ENCODE data around the gene CARMIL1.

The CARMIL1 gene

DNA sequence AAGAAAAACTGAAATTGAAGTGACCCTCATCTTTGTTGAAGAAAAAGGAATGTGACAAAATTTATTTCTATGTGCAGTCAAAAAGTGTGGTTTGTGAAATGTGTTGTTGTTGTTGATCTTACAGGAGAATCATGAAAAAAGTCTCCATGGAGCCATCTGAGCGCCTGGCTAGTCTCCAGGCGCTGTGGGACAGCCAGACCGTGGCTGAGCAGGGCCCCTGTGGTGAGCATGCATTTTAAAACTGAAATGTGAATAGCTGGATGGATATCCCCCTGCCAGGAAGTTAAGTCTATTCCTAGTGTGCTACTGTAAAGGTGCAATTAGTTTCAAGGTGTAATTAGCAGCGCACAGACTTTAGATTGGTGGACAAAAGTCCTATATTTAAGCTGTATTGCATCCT, 170.6 kb downstream of the CARMIL1 start:
- no peak for DNase-seq

DNA sequence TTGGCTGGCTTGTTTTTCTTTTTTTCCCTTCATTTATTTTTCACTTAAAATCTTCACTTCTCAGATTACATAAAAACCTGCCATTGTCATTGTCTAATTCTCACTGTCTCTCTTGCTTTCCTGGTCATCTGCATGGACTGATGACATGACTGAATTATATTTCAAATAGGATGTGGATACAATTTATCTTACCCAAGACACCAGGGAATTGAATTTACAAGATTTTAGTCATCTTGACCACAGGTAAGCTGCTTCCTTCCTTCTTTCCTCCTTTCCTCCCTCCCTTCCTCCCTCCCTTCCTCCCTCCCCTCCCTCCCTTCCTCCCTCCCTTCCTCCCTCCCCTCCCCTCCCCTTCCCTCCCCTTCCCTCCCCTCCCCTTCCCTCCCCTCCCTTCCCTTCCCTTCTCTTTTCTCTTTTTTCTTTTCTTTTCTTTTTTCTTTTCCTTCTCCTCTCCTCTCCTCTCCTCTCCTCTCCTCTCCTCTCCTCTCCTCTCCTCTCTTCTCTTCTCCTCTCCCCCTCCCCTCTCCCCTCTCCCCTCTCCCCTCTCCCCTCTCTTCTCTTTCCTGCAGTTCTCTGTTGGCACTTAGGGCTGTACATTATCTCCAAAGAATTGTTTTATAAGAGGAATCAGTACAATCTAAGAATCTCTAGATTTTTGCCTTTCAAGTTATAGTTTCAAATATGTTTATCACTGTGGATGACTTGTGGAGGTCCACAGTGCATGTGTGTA, 171.5 kb downstream of the CARMIL1 start:
- DNase-seq = no peak

DNA sequence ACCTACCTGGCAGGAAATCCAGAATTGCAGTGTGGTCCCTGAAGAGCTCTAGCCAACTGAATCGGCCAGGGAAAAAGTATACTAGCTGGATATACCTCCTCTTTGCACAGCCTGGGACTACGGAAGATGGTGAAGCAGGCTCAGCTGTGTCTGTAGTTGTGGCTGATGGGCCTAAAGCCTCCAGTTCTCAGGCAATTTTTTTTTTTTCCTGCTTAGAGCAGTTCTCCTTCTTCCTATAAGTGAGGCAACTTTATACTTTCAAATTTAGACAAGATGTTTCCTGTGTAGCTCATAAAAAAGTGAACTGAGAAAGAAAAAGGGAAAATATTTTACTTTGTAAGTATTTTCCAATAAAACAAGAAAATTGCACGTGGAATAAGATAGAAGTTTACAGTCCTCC, 172.9 kb downstream of the CARMIL1 start:
- DNase-seq = no peak

DNA sequence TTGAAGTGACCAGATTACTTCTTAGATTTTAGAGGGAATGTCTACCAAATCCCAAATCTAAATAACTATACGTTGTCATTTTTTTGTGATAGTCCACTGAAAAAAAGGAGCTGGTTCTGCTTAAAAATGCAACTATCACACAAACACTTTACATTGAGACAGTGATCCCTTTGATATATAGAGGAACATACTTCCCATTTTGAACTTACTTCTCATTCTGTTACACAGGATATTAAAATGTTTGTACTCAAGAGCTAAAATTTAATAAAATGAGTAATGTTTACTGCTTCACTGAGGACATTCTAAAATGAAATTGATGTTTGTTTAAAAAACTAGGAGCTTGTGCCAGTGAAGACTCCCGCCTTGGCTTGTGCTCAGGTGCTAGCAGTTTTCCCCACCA, 174.1 kb downstream of the CARMIL1 start:
- DNase-seq = no peak

DNA sequence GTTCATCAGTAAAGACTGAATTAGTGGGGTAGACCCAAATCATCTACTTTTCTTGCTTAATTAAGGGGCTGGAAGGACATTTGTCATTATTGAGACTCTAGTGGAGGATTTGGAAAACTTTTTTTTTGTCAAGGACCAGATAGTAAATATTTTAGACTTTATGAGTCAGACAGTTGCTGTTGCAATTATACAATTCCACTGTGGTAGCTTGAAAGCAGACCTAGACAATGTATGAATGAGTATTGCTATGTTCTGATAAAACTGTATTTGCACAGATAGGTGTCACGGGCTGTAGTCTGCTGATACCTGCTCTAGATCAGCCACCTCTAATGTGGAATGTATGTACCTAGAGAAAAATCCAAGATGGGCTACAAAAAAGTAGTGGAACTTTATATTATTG, 175.0 kb downstream of the CARMIL1 start:
- no peak for DNase-seq

DNA sequence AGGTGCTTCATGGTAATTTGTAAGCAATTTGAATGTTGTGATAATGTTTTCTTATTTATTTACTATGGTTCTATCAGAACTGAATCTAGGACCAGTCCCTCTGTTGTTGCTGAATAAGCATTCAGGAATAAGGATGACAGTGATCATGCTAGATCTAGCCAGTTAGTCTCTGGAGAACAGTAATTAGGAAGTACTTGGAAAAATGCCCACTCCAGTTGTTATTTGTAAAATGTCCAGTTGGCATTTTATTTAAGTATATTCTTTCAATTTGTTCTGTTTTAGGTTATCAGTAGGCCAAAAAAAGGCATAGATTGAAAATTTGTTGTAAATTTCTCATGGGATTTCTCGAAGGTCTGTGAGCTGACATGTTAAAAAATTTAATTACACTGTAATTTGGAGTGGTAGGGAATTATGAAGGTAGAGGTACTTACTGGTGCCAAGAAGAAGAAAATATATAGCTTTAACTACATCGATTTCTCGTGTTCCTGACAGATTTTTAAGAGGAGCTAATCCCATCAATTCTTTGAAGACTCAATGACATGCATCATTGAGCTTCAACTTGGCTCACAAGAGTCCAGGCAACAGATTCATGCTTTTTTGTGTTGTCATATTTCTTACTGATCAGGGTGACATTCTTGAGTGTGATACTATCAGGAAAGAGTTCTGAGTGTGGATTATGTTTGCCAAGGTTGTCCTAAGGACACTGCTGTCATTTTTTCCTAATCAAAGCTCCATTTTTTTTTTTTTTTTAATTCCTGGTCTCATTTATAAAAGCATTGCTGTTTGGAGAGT, 177.3 kb downstream of the CARMIL1 start:
- DNase-seq = no peak

DNA sequence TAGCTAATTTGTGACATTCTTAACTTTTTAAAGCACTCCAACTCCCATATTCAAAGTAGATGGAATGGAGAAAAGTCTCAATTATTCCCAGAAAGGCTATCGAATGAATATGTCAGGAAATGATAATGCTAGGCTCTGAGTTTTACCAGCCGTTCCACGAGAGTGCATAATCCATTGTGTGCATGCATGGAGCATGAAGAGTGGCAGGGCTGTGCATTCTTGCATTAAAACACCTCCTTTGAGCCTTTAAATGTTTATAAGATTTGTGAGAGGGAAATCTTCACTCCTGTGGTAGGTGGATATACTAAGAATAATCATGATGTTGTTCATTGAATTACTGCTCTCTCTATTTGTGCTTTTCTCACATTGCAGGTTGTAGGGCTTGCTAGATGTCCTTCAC, 178.3 kb downstream of the CARMIL1 start:
- no peak for DNase-seq

DNA sequence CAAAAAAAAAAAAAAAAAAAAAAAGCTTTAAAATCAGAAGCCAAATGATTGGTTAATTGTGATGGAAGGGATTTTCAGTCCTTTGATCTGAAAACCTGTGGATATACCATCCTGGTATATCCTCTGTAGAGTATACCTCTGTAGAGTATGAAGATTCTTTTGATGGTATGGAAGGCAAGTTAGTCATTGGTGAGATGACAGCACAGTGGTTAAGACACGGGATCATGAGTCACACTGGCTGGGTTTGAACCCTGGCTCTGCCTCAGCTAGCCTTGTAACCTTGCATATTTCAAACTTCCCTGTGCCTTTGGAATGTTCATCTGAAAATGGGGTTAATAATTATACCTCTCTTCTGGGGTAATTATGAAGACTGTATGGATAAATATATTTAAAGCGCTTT, 179.3 kb downstream of the CARMIL1 start:
- peak in 1 of 2 experiments; percentile 10 for DNase-seq

DNA sequence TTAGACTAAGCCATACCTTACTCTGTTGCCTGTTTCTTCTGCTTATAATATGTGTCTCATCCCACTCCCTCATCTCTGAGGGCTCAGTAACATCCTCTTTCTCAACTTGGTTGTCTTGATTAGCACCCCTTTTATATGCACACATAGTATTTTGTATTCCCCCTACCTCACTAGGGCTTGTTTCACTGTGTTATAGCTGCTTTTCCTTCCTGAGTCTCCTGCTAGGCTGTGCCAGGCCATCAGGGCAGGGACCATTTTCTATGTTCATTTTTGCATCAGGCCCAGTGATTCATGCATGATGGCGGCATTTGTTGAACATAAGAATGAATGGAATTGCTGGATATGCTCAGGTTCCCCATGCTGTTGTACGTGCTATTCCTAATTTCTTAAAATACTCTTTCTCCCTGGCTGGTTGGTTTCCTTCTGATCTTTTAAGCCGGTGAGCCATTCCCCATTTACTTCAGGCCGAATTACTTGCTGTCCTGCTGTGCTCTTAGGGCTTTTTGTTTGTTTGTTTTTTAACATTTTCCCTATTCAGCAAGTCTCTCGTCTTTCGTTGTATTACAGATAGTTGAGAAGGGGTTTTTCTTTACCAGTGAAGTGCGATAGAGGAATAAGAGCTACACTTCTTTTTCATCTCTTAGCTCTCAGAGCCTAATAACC, 183.2 kb downstream of the CARMIL1 start:
- no peak for DNase-seq

DNA sequence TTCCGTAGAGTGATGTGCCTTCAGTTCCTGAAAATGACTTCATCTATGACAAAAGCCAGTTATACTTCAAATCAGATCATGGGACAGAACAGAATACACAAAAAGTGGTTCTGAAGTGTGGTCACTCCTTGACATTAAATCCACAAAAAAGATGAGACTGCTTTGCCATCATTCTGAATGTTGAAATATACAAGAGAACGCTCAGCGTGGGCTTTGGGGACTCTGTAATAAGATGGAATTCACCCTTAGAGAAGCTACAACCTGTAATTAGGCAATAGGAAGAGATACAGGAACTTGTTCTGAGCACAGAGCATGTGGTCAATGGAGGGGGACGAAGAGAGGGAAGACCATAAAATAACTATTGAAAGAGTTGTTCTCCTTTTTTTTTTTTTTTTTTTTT, 184.3 kb downstream of the CARMIL1 start:
- no peak for DNase-seq

DNA sequence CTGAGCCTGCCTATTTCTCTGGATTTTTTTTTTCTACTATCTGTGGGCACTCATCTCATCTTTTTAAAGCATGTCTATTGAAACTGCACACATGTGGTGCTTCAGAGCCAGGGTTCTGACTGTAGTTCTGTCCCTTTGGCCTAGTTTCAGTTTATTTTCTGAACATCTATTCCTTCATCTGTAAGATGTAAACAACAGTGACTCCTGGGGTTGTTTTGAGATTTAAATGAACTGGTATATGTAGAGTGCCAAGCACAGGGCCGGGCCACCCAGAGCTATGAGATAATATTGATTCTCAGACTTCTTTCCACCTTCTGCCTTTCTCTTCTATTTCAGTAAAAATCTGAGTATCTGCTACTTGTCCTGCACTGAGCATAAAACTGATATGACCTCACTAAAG, 185.1 kb downstream of the CARMIL1 start:
- no peak for DNase-seq

DNA sequence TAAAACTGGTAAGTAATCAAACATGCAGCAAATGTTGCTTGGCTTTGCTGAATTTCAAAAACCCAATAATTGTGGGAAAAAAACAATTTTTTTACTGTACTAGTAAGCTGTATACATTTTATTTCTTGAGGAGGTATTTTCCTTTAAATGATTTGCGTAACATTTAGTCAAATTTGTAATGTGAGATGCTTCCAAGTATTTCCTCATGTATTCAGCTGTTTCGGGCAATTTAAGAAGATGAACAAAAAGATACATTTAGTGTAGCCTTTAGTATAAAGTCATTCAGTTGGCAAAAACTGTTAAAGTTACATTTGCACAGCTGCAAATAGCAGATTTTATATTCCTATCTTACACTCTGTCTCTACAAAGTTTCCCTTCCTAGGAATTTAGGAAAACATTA, 186.8 kb downstream of the CARMIL1 start:
- DNase-seq = no peak

DNA sequence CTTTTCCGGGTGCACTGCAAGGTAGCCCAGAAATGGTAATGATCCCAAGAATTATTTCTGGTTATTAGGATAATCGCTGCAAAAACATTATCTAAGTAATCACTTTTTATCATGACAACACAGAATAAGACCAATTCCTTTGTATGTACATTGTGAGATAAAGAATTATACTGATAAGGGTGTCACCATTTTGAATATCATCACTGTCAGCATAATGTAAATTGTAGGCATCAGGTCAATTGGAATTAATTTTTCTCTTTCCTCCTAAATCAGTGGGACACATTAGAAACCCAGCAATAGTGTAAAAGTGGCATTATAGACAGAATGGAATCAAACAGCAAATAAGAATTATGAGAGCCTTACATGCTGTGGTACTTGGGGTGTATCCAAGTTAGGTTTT, 189.7 kb downstream of the CARMIL1 start:
- no peak for DNase-seq

DNA sequence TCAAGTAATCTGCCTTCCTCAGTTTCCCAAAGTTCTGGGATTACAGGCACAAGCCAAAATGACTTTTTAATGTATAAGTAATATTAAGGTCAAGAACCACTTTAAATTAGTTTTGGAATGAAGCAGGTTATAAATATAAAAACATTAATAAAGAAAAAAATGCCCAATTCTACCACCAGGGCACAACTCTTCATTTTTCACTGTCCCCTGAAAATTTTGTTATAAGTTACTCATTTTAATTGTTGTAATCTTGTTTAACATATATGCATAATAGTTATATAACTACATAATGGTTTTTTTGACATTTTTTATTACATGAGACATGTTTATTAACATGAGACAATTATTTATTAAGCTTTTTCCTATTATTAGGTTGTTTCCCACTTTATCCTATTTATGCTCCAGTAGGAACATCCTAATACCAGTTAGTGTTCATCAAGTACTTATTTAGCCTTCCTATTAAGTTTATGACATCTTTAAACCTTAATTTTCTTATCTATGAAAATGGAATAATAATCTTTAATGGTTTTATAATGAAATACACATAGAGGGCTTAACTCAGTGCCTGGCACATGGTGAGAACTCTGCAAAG, 190.7 kb downstream of the CARMIL1 start:
- no peak for DNase-seq

DNA sequence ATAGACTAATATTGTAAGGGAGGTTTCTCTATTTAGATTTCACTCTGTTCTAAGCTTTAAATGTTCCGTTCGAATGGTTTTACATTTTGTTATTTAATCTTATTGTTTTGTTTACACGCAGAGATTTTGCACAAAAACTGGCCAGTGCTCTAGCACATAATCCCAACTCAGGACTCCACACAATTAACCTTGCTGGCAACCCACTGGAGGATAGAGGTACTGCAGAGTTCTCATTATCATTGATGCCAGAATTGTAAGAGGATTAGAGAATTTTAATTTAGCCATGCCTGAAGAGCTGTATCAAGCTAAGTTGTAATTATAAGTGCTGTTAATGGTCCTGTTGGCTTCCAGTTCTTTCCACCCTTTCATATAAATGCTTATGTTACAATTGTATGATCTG, 193.1 kb downstream of the CARMIL1 start:
- no peak for DNase-seq

DNA sequence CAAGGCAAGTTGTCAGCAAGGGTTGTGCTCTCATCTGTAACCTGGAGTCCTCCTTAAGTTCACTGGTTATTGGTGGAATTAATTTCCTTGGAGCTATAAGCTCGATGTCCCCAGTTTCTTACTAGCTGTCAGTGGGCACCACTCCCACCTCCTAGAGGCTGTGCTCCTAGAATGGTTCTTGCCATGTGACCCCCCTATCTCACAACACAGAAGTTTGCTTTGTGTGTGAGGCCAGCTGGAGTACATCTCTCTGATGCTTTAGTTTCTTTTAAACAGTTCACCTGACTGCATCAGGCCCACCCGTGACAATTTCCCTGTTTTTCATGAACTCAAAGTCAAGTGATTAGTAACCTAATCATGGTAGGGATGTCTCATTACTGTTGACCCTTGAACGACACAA, 193.7 kb downstream of the CARMIL1 start:
- no peak for DNase-seq

DNA sequence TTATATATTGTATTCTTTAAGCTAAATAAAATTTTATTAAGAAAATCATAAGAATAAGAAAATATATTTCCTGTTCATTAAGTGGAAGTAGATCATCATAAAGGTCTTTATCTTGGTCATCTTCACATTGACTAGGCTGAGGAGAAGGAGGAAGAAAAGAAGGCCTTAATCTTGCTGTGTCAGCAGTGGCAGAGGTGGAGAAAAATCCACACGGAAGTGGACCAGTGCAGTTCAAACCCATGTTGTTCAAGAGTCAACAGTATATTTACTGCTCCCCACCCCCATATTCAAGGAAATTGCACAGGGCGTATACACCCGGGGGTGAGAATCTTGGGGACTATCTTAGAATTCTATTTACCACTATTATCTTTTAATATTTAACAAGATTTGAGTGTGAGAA, 194.3 kb downstream of the CARMIL1 start:
- no peak for DNase-seq

DNA sequence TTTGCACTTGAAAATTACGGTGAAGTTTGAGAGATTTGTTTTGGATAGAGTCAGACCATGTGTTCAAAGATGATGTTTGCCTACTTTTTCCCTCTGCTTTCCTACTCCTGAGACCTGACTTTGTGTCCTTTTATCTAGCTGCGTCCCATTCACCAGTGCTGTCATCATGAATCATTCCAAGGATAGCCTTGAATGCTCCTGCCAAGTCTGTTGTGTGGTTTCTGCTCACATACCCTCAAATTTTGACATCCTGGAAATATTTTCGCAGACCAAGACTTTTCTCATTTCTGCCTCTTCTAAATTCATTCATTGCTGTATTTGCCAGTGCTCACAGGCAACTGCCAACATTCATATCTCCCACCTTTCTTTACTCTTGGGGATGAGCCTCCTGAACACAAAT, 197.0 kb downstream of the CARMIL1 start:
- no peak for DNase-seq

DNA sequence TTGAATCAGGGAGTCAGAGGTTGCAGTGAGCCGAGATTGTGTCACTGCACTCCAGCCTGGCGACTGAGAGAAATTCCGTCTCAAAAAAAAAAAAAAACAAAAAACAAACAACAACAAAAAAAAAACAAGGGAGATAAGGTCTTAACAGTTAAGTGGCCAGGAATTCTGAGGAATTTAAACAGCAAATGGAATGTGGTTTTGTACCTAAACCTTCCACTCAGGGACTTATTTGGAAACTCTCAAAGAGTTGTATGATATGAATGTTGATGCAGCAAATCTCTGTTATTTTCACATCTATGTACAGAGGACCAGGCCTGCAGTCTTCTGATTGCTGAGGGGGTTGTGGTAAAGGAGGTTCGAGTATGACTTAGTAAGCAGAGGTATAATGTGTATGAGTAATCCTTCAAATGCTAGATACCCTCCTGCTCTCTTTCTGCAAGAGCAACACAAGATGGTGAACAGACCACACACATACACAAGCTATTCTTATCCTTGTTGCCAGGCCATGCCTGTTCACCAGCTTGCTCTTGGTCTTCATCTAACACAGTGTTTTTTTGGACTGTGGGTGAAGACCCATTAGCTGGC, 197.9 kb downstream of the CARMIL1 start:
- no peak for DNase-seq

DNA sequence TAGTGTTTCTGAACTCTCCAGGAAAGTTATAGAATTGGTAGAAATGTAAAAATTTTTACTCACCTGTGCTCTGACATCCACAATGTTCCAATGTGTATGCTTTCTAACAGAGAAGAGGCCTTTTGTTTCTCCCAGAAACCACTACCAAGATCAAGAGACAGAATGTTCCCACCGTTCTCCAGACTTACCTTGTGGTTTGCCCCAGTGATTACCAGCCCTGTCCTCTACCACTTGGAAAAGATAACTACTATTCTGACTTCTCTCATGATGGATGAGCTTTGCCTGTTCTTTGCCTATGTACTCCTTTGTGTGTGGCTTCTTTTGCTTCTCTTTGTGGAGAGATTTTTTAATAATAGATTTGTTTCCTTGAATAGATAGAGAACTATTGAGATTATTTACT, 199.8 kb downstream of the CARMIL1 start:
- no peak for DNase-seq

DNA sequence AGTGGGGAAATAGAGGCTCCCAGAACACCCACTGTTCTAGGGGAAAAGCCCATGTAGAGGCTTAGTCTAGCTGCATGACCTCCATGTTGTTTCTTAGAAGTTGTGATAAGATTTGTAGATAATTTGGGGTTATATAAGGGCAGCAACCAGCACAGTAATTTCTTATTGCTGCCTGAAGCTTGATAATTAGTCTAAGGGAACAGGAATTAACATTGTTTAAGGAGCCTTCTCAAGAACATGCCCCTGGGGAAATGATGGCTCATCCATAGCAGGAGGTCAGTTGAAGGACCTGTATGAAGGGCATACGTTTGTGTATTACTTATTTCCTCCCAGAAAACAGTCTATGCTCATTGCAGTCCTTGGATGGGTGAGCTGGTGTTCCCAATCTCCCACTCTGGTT, 202.1 kb downstream of the CARMIL1 start:
- no peak for DNase-seq

DNA sequence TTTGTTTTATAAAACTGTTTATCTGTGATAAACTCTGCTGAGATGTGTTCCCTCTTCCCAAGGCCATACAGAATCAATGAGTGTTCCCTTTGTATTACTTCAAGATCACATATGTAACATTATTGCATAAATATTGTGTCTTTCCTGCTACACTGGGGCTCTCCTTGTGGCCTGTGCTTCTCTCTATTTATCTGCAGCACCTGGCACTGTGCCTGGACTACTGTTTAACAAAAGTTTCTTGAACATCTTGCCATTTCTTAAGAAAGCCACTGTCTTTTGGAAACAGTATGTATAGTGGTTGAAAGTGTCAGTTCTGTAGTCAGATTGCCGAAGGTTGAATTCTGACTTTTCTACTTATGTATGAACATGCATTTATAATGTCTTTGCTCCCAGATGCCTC, 203.8 kb downstream of the CARMIL1 start:
- DNase-seq = no peak

DNA sequence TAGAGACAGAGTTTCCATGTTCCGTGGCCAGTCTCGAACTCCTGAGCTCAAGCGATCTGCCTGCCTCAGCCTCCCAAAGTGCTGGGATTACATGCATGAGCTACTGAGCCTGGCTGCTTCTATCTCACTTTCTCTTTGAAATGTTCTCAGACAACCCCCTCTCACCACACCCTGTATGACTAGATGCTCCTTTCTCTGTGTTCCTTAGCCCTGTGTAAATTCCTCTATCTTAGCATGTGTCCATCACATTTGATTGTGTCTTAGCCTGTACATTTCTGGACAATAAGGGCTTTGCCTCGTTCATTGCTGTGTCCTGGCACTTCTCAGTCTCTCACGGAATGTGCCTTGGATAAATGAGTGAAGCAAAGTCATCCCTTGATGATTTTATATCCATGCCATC, 204.8 kb downstream of the CARMIL1 start:
- no peak for DNase-seq

All from activated CD4-positive, alpha-beta T cell treated with anti-CD3 and anti-CD28 coated beads, Interleukin-2, amount 50 U/mL, for 48 hours (primary cell).